Central memory CD8-positive, alpha-beta T cell (primary cell): Measurements from ENCODE around the gene RCE1.

Experiments
- ATAC-seq: fragments of 150-1000 bp; cut with Tn5 transposase; replicated peaks from 2 replicates; pipeline ENCODE4 v1.10.0; 2022; ENCODE audit warnings: mild to moderate bottlenecking, moderate FRiP score, moderate number of reproducible peaks; ENCODE audit not compliant: poor library complexity, severe bottlenecking; ENCODE audit errors: extremely low read depth
- DNase-seq, 2 donors: peaks; one replicate each; pipeline ENCODE4 v3.0.0; 2021; ENCODE audit warnings: low spot score in 2 of 2
- H3K27ac Mint-ChIP-seq: one replicate; pipeline ENCODE4 v1.8.0; 2022; ENCODE audit warnings: low read depth, mild to moderate bottlenecking, moderate library complexity, mixed read lengths
- H3K27me3 Mint-ChIP-seq: one replicate; pipeline ENCODE4 v1.8.0; 2022; ENCODE audit warnings: mixed read lengths
- H3K36me3 Mint-ChIP-seq: one replicate; pipeline ENCODE4 v1.8.0; 2022; ENCODE audit warnings: mild to moderate bottlenecking, moderate library complexity, mixed read lengths; ENCODE audit not compliant: insufficient read depth
- H3K4me1 Mint-ChIP-seq: one replicate; pipeline ENCODE4 v1.8.0; 2022; ENCODE audit warnings: mixed read lengths
- H3K4me3 Mint-ChIP-seq: one replicate; pipeline ENCODE4 v1.8.0; 2022; ENCODE audit warnings: mild to moderate bottlenecking, moderate library complexity, mixed read lengths
- H3K9me3 Mint-ChIP-seq: one replicate; pipeline ENCODE4 v1.8.0; 2022; ENCODE audit warnings: mixed read lengths

The RCE1 gene

GRCh38 chr11:66847461-66848232, 4.4 kb downstream of the RCE1 start:
- no peak overlapping the region for H3K4me3 Mint-ChIP-seq
- no peaks in the 10 kb centered on the region for H3K9me3 Mint-ChIP-seq
- peaks cover 13% of the 10 kb centered on the region for H3K4me1 Mint-ChIP-seq
- H3K36me3 Mint-ChIP-seq = peaks cover 16% of the 10 kb centered on the region
- no peaks in the 10 kb centered on the region for H3K27me3 Mint-ChIP-seq
- ATAC-seq (no peak), DNase-seq (no peak)
- no peak overlapping the region for H3K27ac Mint-ChIP-seq

GRCh38 chr11:66848671-66849500, 5.6 kb downstream of the RCE1 start:
- H3K4me3 Mint-ChIP-seq = no peak overlapping the region
- H3K9me3 Mint-ChIP-seq = no peaks in the 10 kb centered on the region
- H3K27ac Mint-ChIP-seq = no peak overlapping the region
- DNase-seq = no peak
- H3K36me3 Mint-ChIP-seq = peaks cover 8% of the 10 kb centered on the region
- H3K27me3 Mint-ChIP-seq = no peaks in the 10 kb centered on the region
- H3K4me1 Mint-ChIP-seq = peaks cover 11% of the 10 kb centered on the region
- no peak for ATAC-seq

GRCh38 chr11:66849501-66850234, 6.4 kb downstream of the RCE1 start:
- Mint-ChIP-seq H3K4me1 (peaks cover 10% of the 10 kb centered on the region), H3K27ac (no peak overlapping the region), H3K9me3 (no peaks in the 10 kb centered on the region), H3K27me3 (no peaks in the 10 kb centered on the region), H3K36me3 (peaks cover 6% of the 10 kb centered on the region), H3K4me3 (no peak overlapping the region)
- ATAC-seq (no peak), DNase-seq (no peak)

GRCh38 chr11:66850235-66850587, 7.0 kb downstream of the RCE1 start:
- DNase-seq (no peak), ATAC-seq (no peak)
- peaks cover 6% of the 10 kb centered on the region for H3K4me1 Mint-ChIP-seq
- H3K27ac Mint-ChIP-seq = peak overlapping the region; percentile 69
- H3K27me3 Mint-ChIP-seq = no peaks in the 10 kb centered on the region
- H3K36me3 Mint-ChIP-seq = peaks cover 6% of the 10 kb centered on the region
- H3K9me3 Mint-ChIP-seq = no peaks in the 10 kb centered on the region
- H3K4me3 Mint-ChIP-seq = no peak overlapping the region

GRCh38 chr11:66850588-66851238, 7.5 kb downstream of the RCE1 start:
- no peak for ATAC-seq
- Mint-ChIP-seq H3K4me1 (peaks cover 7% of the 10 kb centered on the region), H3K36me3 (peaks cover 7% of the 10 kb centered on the region), H3K27me3 (no peaks in the 10 kb centered on the region), H3K9me3 (no peaks in the 10 kb centered on the region), H3K4me3 (no peak overlapping the region), H3K27ac (peak overlapping the region; percentile 69)
- DNase-seq = no peak

- Mint-ChIP-seq H3K4me1 (peaks cover 9% of the 10 kb centered on the region), H3K27me3 (no peaks in the 10 kb centered on the region), H3K9me3 (no peaks in the 10 kb centered on the region), H3K4me3 (no peak overlapping the region), H3K27ac (no peak overlapping the region), H3K36me3 (peaks cover 8% of the 10 kb centered on the region)
- no peak for DNase-seq
- no peak for ATAC-seq
Measured at GRCh38 chr11:66851239-66851596, 8.0 kb downstream of the RCE1 start.

- Mint-ChIP-seq H3K9me3 (no peaks in the 10 kb centered on the region), H3K36me3 (peaks cover 8% of the 10 kb centered on the region), H3K27me3 (no peaks in the 10 kb centered on the region), H3K4me1 (peaks cover 9% of the 10 kb centered on the region), H3K27ac (peak overlapping the region; percentile 27), H3K4me3 (no peak overlapping the region)
- DNase-seq (no peak), ATAC-seq (no peak)
Measured at GRCh38 chr11:66851698-66852465, 8.6 kb downstream of the RCE1 start.

- H3K27me3 Mint-ChIP-seq = no peaks in the 10 kb centered on the region
- no peaks in the 10 kb centered on the region for H3K9me3 Mint-ChIP-seq
- peak overlapping the region; percentile 27 for H3K27ac Mint-ChIP-seq
- DNase-seq (no peak), ATAC-seq (no peak)
- peaks cover 6% of the 10 kb centered on the region for H3K36me3 Mint-ChIP-seq
- H3K4me1 Mint-ChIP-seq = peaks cover 9% of the 10 kb centered on the region
- no peak overlapping the region for H3K4me3 Mint-ChIP-seq
Measured at GRCh38 chr11:66852466-66853241, 9.4 kb downstream of the RCE1 start.

GRCh38 chr11:66853242-66854229, 10.3 kb downstream of the RCE1 start:
- ATAC-seq = no peak
- Mint-ChIP-seq H3K4me3 (no peak overlapping the region), H3K9me3 (no peaks in the 10 kb centered on the region), H3K36me3 (peaks cover 8% of the 10 kb centered on the region), H3K4me1 (peaks cover 9% of the 10 kb centered on the region), H3K27me3 (no peaks in the 10 kb centered on the region), H3K27ac (no peak overlapping the region)
- no peak for DNase-seq

- ATAC-seq (no peak), DNase-seq (no peak)
- peaks cover 8% of the 10 kb centered on the region for H3K36me3 Mint-ChIP-seq
- H3K4me3 Mint-ChIP-seq = no peak overlapping the region
- no peak overlapping the region for H3K27ac Mint-ChIP-seq
- H3K9me3 Mint-ChIP-seq = no peaks in the 10 kb centered on the region
- H3K27me3 Mint-ChIP-seq = no peaks in the 10 kb centered on the region
- H3K4me1 Mint-ChIP-seq = peaks cover 9% of the 10 kb centered on the region
Measured at GRCh38 chr11:66854231-66854661, 11.0 kb downstream of the RCE1 start.
